GM12892 (cell line): ENCODE measurements around the gene DTNBP1.

ENCODE experiments used
- POLR2A ChIP-seq: IDR thresholded peaks from 2 replicates; pipeline ENCODE4 v1.6.1; 2011; ENCODE audit warnings: low read depth, low read length, control low read depth
- POLR2AphosphoS5 ChIP-seq: IDR thresholded peaks from 2 replicates; pipeline ENCODE4 v1.6.1; 2011; ENCODE audit warnings: low read depth, low read length, control low read depth
- TAF1 ChIP-seq: IDR thresholded peaks from 2 replicates; pipeline ENCODE4 v1.6.1; 2011; ENCODE audit warnings: low read depth, mild to moderate bottlenecking, control low read depth, low read length, borderline replicate concordance

DNA sequence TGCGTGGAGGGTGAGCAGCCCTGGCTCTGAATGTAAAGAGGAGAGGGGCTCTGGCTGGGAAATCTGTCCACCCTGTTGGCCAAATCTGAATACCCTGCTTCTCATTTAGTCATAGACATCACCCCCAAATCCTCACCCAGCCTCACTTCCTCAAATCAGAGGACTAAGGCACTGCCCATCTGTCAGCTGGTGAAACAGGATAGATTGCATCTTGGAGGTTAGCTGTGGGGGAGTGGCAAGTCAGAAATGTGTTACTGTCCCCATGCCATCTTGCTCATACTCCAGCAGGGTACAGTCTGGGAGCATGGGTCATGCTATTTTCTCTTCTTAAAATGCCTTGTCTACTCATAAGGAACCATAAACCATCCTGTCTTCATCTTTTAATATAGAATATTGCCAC is 9.5 kb upstream of the DTNBP1 start:
- TF ChIP-seq POLR2A = no peak
- TF ChIP-seq POLR2AphosphoS5 = no peak
- no peak for TF ChIP-seq TAF1
